H1 (cell line): ENCODE results near the gene AGAP1. TPM values are rescaled to one million over a fixed set of nuclear protein-coding genes. Genes with fewer than 3 reads are reported as not detected.
A peak's percentile ranks its signal among the peaks of the same experiment; 100 is the strongest.

Source experiments
- BRCA1 ChIP-seq: IDR thresholded peaks from 2 replicates; pipeline ENCODE4 v1.6.1; 2012; ENCODE audit warnings: low read depth, low read length, improper control_type of control experiment
- EP300 ChIP-seq, 2 experiments: IDR thresholded peaks; 1 replicate in 1 of 2; 2 replicates in 1 of 2; pipeline ENCODE4 v1.6.1; 2011 to 2012; ENCODE audit warnings: low read depth in 2 of 2, low read length in 2 of 2, mild to moderate bottlenecking in 2 of 2, borderline replicate concordance in 1 of 2, inconsistent platforms in 1 of 2, moderate library complexity in 1 of 2
- MAFK ChIP-seq: IDR thresholded peaks from 2 replicates; pipeline ENCODE4 v1.6.1; 2012; ENCODE audit warnings: low read depth, mild to moderate bottlenecking, improper control_type of control experiment, low read length
- NANOG ChIP-seq: IDR thresholded peaks from 2 replicates; pipeline ENCODE4 v1.6.1; 2011; ENCODE audit warnings: low read length, low read depth, mild to moderate bottlenecking, inconsistent platforms; ENCODE audit not compliant: insufficient read depth, poor library complexity, severe bottlenecking
- POLR2A ChIP-seq, 2 experiments: IDR thresholded peaks; 1 replicate in 1 of 2; 2 replicates in 1 of 2; pipeline ENCODE4 v1.6.1; 2011; ENCODE audit warnings: low read depth in 2 of 2, low read length in 2 of 2, mild to moderate bottlenecking in 2 of 2; ENCODE audit errors: control extremely low read depth in 1 of 2
- RAD21 ChIP-seq, 2 experiments: IDR thresholded peaks in 1 of 2; conservative IDR thresholded peaks in 1 of 2; 2 replicates each; pipeline ENCODE4 v1.6.1; 2011; ENCODE audit warnings: low read depth in 2 of 2, low read length in 2 of 2, improper control_type of control experiment in 1 of 2, inconsistent platforms in 1 of 2, mild to moderate bottlenecking in 1 of 2, moderate library complexity in 1 of 2
- RFX5 ChIP-seq: IDR thresholded peaks from 2 replicates; pipeline ENCODE4 v1.6.1; 2011; ENCODE audit warnings: low read depth, low read length, improper control_type of control experiment, borderline replicate concordance
- RNF2 ChIP-seq: fragments of 200-900, 300-1000 bp; sonication (generic); IDR thresholded peaks from 2 replicates; pipeline ENCODE4 v1.7.1; 2016; ENCODE audit warnings: borderline replicate concordance, low read depth, mild to moderate bottlenecking, antibody characterized with exemption, low read length; ENCODE audit not compliant: poor library complexity, severe bottlenecking; ENCODE audit errors: missing control alignments
- SUZ12 ChIP-seq: fragments of 200-600 bp; sonication (generic); IDR thresholded peaks from 2 replicates; pipeline ENCODE4 v1.6.1; 2012; ENCODE audit warnings: mild to moderate bottlenecking, inconsistent platforms, low read length, moderate library complexity, mixed read lengths
- TBP ChIP-seq: IDR thresholded peaks from 2 replicates; pipeline ENCODE4 v1.6.1; 2011; ENCODE audit warnings: low read depth, low read length, improper control_type of control experiment
- TCF12 ChIP-seq: IDR thresholded peaks from 2 replicates; pipeline ENCODE4 v1.6.1; 2011; ENCODE audit warnings: low read depth, mild to moderate bottlenecking, low read length
- TEAD4 ChIP-seq: IDR thresholded peaks from 2 replicates; pipeline ENCODE4 v1.6.1; 2012; ENCODE audit warnings: low read depth, low read length, inconsistent platforms, mixed read lengths
- polyA plus RNA-seq, 7 experiments: library from polyadenylated mRNA; depleted of rRNA in 3 of 7; stranded (reverse) in 5 of 7; unstranded in 2 of 7; fragments of >200 nt in 5 of 7; fragments of 200-250 nt in 2 of 7; gene quantifications; 1 replicate in 5 of 7; 2 replicates in 1 of 7; 4 replicates in 1 of 7; pipeline versions ENCODE4 v1.2.1 to v1.2.3, GENCODE V29; 2011 to 2013; ENCODE audit warnings: missing spikeins in 2 of 7, mixed read lengths in 2 of 7
- total RNA-seq: library from RNA; stranded (reverse); fragmentation: NEBNext Ultra II Directional; extraction: Animal tissue kit (Norgen Biotek cat#: 25700); gene quantifications from 2 replicates; pipeline ENCODE4 v1.2.1, GENCODE V29; 2021

Gene AGAP1
- total and polyA plus RNA-seq, 2 of the 8 experiments (the other 6 are each of a cell fraction or from before 2014, with no cell fraction given), result 18.1 to 39.4 TPM

GRCh38 chr2:236086971-236087465 is 593.2 kb downstream of the AGAP1 start (continued):
- TF ChIP-seq RNF2 (no peak), EP300 (IDR thresholded peaks at IDR 0.05; ENCODE audit: borderline replicate concordance in 1 of 2, low read depth in 2 of 2, low read length in 2 of 2) (no peak), SUZ12 (no peak), TEAD4 (no peak), NANOG (peak; percentile 79), RFX5 (no peak), MAFK (no peak), TCF12 (0 out of 2 replicates have a peak, but pooled peaks have one; percentile 38), RAD21 (IDR thresholded peaks at IDR 0.05 in 1 of 2, conservative IDR thresholded peaks at IDR 0.05 in 1 of 2; ENCODE audit: low read depth in 2 of 2, low read length in 2 of 2) (no peak), BRCA1 (no peak), POLR2A (IDR thresholded peaks at IDR 0.05; ENCODE audit: control extremely low read depth in 1 of 2, low read depth in 2 of 2, low read length in 2 of 2) (no peak), TBP (no peak)
